HG02884 (cell line): ENCODE results near the gene CTCF.

Experiments used
- ATAC-seq: cut with Tn5 transposase; IDR thresholded peaks from one replicate; pipeline ENCODE4 v1.9.1; 2021; ENCODE audit warnings: mild to moderate bottlenecking, moderate library complexity; ENCODE audit not compliant: unreplicated experiment

CTCF gene

DNA sequence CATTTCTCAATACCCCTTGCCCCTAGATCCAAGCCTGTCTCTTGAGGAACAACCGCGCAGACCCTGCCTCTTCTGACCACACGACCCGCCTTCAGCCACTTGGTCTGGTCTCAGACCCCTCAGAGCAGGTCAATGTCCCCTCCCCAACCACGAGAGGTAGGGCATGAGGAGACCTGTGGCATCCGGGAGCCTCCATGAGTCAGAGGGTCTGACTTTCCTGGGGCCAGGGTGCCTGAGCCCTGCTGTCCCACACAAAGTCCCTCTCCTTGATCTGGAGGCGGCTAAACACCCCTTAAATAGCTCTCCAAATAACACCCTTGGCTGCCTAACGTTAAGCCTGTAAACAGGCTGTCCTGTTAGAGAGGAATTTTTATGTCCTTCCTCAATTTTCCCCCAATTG lies 87.7 kb downstream of the CTCF start:
- no peak for ATAC-seq

DNA sequence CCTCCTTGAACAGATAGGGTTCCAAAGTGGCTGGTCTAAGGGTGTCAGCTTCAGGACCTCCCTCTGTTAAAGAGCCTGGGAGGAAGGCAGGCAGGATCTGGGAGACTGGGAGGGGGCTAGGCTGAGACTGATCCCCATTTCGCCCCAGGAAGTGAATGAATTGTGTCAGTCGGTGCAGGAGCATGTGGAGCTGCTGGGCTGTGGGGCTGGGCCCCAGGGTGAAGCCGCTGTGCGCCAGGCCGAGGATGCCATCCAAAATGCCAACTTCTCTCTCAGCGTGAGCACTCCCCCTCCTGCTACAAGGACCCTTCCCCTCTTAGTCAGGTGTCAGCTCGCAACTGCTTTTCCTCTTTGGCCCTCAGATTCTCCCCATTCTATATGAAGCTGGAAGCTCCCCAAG lies 88.7 kb downstream of the CTCF start:
- no peak for ATAC-seq

- ATAC-seq = no peak
Measured at GRCh38 chr16:67651847-67652246, 89.5 kb downstream of the CTCF start.

DNA sequence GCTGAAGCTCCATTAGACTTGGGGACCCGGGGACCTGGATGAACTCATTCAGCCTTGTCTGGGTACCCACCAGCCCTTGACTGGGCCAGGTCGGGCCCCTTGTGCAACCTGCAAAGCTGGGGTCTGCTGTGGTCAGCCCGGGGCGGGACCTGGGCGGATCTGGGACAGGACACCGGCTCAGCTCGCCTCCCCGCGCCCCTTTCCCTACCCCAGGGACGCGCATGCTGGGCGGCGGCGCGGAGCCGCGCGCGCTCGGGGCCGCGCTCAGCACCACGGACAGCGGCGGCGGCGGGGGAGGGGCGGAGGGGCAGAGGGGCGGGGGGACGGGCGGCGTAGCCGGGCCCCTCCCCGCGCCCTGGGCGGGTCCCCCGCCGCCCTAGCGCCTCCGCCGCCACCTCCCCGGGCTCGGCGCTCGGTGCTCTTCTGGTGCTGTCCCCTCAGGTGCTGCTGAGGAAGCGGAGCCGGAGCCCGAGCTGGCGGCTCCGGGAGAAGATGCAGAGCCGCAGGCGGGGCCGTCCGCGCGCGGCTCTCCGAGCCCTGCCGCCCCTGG lies 90.3 kb downstream of the CTCF start:
- no peak for ATAC-seq

GRCh38 chr16:67653128-67653788 lies 90.9 kb downstream of the CTCF start:
- ATAC-seq = no peak

DNA sequence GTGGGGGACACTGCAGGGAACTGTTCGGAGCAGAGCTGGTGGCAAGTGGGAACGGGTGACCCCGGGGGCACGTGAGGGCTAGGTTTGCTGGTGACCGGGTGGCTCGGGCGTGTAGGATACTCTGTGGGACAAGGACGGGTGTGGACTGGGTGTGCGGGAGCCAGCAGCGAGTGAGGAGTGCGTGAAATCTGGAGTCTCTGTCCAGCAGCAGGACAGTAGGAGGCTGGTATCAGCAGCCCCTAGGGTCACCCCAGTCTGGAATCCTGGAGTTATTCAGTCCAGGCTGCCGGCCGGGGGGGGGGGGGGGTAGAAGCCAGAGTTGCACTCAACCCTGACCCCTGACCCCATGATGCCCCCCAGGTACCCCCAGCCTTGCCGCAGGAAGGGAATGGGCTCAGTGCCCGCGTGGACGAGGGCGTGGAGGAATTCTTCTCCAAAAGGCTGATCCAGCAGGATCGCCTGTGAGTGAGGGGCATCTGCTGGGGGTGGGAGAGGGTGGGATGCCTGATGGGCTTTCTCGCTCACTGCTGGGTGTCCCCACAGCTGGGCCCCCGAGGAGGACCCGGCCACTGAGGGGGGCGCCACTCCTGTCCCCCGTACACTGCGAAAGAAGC lies 91.6 kb downstream of the CTCF start:
- no peak for ATAC-seq

GRCh38 chr16:67654403-67654911 lies 92.1 kb downstream of the CTCF start:
- ATAC-seq = no peak

DNA sequence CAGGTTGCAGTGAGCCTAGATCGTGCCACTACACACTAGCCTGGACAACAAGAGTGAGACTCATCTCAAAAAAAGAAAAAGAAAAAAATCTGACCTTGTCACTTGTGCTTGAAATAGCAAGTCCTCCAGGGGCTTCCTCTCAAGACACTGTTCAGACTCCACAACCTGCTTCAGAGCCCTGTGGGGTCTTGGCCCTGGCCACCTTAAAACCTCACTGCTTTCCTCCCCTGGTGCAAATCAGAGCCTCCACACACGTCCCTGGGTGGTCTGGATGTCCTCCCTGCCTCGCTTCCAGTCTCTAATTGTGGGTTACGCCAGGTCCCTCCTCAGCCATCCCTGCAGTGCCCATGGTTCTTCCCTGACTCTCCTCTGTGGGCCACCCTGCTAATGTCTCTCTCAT lies 93.0 kb downstream of the CTCF start:
- no peak for ATAC-seq

- no peak for ATAC-seq
Measured at GRCh38 chr16:67656344-67657016, 94.2 kb downstream of the CTCF start.

GRCh38 chr16:67657017-67657608 lies 94.8 kb downstream of the CTCF start:
- no peak for ATAC-seq

- no peak for ATAC-seq
Measured at GRCh38 chr16:67657751-67658518, 95.6 kb downstream of the CTCF start.

DNA sequence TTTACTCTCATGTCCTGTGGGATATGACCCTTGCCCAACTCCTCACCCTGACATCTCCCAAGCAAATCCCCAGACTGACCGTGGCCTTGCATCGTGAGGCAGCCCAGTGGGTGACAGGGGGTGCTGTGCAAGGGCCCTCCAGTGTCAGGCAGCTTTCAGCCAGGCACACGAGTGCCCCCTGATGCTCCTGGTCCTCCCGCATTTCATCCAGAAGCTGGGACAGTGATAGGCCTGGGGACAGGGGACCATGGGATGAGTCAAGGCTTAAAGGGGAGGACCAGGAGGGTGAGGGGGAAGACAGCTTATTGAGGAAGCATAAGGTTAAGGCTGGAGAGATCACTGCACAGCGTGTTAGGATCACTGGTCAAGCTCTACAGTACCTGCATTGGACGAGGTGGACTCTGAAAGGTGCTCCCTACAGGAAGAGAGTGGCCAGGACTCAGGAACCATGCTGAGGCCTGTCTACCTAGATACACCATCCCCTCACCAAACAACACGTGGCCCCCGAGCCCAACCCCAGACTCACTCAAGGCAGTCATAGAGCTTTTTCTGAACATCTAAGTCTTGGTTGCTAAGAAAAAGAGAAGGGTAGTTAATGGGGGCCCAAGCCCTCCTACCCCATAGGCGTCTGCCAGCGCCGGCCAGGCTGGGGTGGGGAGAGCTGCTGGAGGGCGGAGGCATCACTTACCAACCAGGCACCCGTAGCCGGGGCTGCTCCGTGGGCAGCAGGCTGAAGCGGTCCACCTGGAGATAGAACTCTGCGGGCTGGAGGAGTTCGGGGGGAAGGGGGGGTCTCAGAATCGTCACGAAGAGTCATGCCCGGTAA lies 96.7 kb downstream of the CTCF start:
- ATAC-seq = no peak

DNA sequence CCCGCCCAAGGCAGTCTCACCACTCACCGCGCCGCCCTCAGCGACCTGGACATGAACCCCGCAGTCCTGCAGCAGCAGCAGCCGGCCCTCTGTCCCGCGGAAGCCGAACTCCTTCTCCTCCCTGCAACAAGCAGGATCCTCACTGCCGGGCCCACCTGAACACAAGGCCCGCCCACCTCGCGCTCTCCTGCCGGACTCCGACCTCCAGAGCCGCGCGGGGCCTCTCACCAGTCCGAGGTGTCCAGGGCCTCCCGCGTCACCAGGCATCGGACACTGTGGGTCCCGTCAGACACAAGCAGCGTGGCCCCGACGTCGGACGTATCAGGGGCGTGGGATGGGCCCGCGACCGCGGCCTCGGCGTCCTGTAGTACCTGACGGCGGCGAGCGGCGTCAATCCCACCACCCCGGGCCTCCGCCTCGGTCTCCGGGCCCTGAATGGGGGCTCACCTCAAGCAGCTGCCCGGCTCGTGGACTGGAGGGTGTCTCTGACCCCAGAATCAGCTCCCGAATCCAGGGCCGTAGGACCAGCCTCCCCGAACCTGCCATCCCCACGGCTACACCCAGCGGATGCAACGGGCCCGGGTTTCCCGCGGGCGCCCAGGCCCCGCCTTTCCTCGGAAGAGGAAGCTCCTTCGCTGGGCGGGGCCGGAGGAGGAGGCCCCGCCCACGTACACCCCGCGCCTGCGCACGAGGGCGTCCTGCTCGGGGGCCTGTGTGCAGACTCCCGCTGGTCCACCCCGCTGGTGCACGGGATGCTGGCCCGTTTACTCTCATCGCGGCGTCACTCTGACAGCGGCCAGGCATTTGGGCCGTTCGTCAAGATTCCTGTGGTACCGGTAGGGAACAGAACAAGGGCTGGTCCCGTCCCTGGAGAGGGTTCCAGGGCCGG lies 97.6 kb downstream of the CTCF start, which contains the start of gene ACD:
ACD (minus strand) TSS at position 586 of the 889 bp plus-strand sequence; CDS start at position 546, 40 bp downstream.
- ATAC-seq = peak; percentile 46

DNA sequence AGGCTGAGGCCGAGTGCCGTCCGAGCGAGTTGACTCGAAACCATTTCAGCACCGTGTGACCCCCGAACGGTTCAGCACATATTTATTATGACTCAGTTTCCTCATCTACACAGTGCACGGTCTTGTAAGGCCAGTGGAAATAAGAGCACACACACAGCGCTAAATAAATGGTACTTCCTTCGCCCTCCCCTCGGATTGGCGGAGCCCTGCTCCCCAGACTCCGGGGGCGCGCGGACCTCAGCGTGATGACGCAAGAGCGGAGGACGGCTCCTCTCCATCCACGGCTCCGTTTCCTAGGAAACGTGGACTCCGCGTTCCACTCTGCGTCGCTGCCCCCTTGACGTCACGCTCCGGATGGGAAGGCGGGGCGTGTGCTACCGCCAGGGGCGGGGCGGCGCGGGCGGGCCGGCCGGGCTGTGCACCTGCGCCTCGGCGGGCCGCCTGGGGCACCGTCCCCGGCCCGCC lies 98.3 kb downstream of the CTCF start, which contains the start of gene PARD6A:
PARD6A (plus strand) TSS at position 397 of the 465 bp plus-strand sequence. CDS start 79 bp downstream, outside the sequence.
- peak; percentile 75 for ATAC-seq

DNA sequence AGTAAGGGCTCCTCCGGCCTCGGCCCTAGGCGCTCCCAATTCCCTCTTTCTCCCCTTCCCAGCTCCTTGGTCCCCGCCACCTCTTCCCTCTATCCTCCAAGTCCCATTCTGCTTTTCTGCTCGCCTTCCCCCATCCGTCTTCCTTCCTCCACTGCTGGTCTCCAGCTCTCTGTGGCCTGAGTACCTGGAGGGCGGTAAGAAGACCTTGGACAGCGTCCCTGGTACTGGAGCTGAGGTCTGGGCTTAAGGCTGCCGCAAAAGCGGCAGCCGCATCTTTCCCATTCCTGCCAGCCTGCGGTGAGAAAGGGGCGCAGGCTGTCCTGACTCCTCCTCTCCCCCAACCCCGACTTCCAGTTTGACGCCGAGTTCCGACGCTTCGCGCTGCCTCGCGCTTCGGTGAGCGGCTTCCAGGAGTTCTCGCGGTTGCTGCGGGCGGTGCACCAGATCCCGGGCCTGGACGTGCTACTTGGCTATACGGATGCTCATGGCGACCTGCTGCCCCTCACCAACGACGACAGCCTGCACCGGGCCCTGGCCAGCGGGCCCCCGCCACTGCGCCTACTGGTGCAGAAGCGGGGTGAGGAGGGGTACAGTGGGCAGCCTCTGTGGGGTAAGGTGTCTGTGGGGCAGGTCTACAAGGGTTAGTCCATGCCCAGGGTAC lies 98.9 kb downstream of the CTCF start:
- ATAC-seq = no peak

- no peak for ATAC-seq
Measured at GRCh38 chr16:67661886-67662652, 99.7 kb downstream of the CTCF start.

DNA sequence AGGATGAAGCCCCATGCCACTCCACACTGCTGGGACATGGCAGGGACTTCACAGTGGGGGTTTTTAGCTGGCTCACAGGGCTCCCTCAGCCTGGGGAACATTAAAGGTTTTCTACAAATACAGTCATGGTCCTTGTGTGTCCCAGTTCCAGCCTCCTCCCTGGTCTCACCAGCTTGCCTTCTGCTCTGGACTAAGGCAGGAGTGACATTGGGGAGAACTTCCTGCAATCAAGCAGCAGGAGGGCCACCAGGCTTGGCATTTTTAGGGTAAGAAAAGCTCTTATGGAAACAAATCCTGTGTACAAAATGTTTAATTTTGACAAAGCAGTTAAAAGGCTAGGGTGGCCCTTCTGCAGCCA lies 100.3 kb downstream of the CTCF start:
- no peak for ATAC-seq
